Mesenchymal stem cell (in vitro differentiated cells and primary cell): ENCODE results near the gene SETD1A.
A peak's percentile ranks its signal among the peaks of the same experiment; 100 is the strongest.

Experiments
- DNase-seq: peaks from one replicate; pipeline ENCODE4 v3.0.0-alpha.2; 2013
- H2AFZ ChIP-seq: one replicate; pipeline ENCODE4 v1.6.1; 2013; ENCODE audit warnings: low read depth, mild to moderate bottlenecking, control low read depth, inconsistent platforms, low read length, moderate library complexity
- H2AK5ac ChIP-seq: 2 replicates; pipeline ENCODE4 v1.6.1; 2013; ENCODE audit warnings: low read length, moderate library complexity, mild to moderate bottlenecking, inconsistent platforms; ENCODE audit not compliant: severe bottlenecking
- H2BK120ac ChIP-seq: one replicate; pipeline ENCODE4 v1.6.1; 2013; ENCODE audit warnings: low read depth, mild to moderate bottlenecking, inconsistent platforms, low read length, moderate library complexity
- H2BK12ac ChIP-seq, 2 experiments: one replicate each; pipeline ENCODE4 v1.6.1; 2013; ENCODE audit warnings: inconsistent platforms in 2 of 2, low read length in 2 of 2, mild to moderate bottlenecking in 2 of 2, moderate library complexity in 2 of 2, control low read depth in 1 of 2
- H2BK15ac ChIP-seq: one replicate; pipeline ENCODE4 v1.6.1; 2013; ENCODE audit warnings: mild to moderate bottlenecking, low read depth, inconsistent platforms; ENCODE audit not compliant: poor library complexity, severe bottlenecking
- H2BK5ac ChIP-seq: 2 replicates; pipeline ENCODE4 v1.6.1; 2013; ENCODE audit warnings: low read depth, mild to moderate bottlenecking, low read length, control low read depth, inconsistent platforms; ENCODE audit not compliant: poor library complexity, severe bottlenecking
- H3K14ac ChIP-seq, 2 experiments: one replicate each; pipeline ENCODE4 v1.6.1; 2013; ENCODE audit warnings: inconsistent platforms in 2 of 2, low read length in 2 of 2, control low read depth in 1 of 2, mild to moderate bottlenecking in 1 of 2, moderate library complexity in 1 of 2
- H3K18ac ChIP-seq, 2 experiments: one replicate each; pipeline ENCODE4 v1.6.1; 2013; ENCODE audit warnings: inconsistent platforms in 2 of 2, low read length in 2 of 2, control low read depth in 1 of 2, low read depth in 1 of 2, mild to moderate bottlenecking in 1 of 2
- H3K23ac ChIP-seq, 2 experiments: one replicate each; pipeline ENCODE4 v1.6.1; 2013; ENCODE audit warnings: inconsistent platforms in 2 of 2, low read length in 2 of 2, mild to moderate bottlenecking in 2 of 2, moderate library complexity in 2 of 2, control low read depth in 1 of 2
- H3K27ac ChIP-seq: 2 replicates; pipeline ENCODE4 v1.5.1; 2013; ENCODE audit warnings: mild to moderate bottlenecking, moderate library complexity, low read length, control low read depth, inconsistent platforms; ENCODE audit not compliant: poor library complexity, severe bottlenecking
- H3K27me3 ChIP-seq, 2 experiments: 2 replicates each; pipeline versions ENCODE4 v1.6.1 to v1.7.0; 2013; ENCODE audit warnings: low read length in 2 of 2, mild to moderate bottlenecking in 2 of 2, moderate library complexity in 2 of 2, control low read depth in 1 of 2, inconsistent platforms in 1 of 2; ENCODE audit not compliant: control insufficient read depth in 1 of 2, insufficient read depth in 1 of 2
- H3K36me3 ChIP-seq, 2 experiments: 2 replicates each; pipeline versions ENCODE4 v1.6.1 to v1.7.0; 2013; ENCODE audit warnings: low read length in 2 of 2, control low read depth in 1 of 2, inconsistent platforms in 1 of 2, low read depth in 1 of 2, mild to moderate bottlenecking in 1 of 2; ENCODE audit not compliant: insufficient read depth in 2 of 2, control insufficient read depth in 1 of 2
- H3K4ac ChIP-seq, 2 experiments: one replicate each; pipeline ENCODE4 v1.6.1; 2013; ENCODE audit warnings: inconsistent platforms in 2 of 2, low read length in 2 of 2, mild to moderate bottlenecking in 2 of 2, moderate library complexity in 2 of 2, control low read depth in 1 of 2, low read depth in 1 of 2
- H3K4me1 ChIP-seq: 2 replicates; pipeline ENCODE4 v1.6.1; 2013; ENCODE audit warnings: low read depth, low read length, control low read depth; ENCODE audit not compliant: control insufficient read depth, insufficient read depth
- H3K4me2 ChIP-seq: 2 replicates; pipeline ENCODE4 v1.6.1; 2013; ENCODE audit warnings: low read length, mild to moderate bottlenecking, inconsistent platforms; ENCODE audit not compliant: poor library complexity, severe bottlenecking
- H3K4me3 ChIP-seq, 2 experiments: 2 replicates each; pipeline versions ENCODE4 v1.5.1 to v1.7.0; 2013; ENCODE audit warnings: low read length in 2 of 2, mild to moderate bottlenecking in 2 of 2, control low read depth in 1 of 2, low read depth in 1 of 2; ENCODE audit not compliant: insufficient read depth in 1 of 2
- H3K79me1 ChIP-seq: replicated peaks from 2 replicates; pipeline ENCODE4 v1.6.1; 2013; ENCODE audit warnings: mild to moderate bottlenecking, control low read depth, low read length, inconsistent platforms; ENCODE audit not compliant: poor library complexity, severe bottlenecking
- H3K9ac ChIP-seq: 2 replicates; pipeline ENCODE4 v1.7.0; 2013; ENCODE audit warnings: mild to moderate bottlenecking, low read length, moderate library complexity
- H3K9me3 ChIP-seq: 2 replicates; pipeline ENCODE4 v1.7.0; 2013; ENCODE audit warnings: mild to moderate bottlenecking, low read length; ENCODE audit not compliant: control insufficient read depth
- H4K8ac ChIP-seq: one replicate; pipeline ENCODE4 v1.6.1; 2013; ENCODE audit warnings: inconsistent platforms, mild to moderate bottlenecking, low read length, moderate library complexity
- H4K91ac ChIP-seq: one replicate; pipeline ENCODE4 v1.6.1; 2013; ENCODE audit warnings: mild to moderate bottlenecking, low read length, inconsistent platforms
- WGBS: methylation state at CpG from one replicate; pipeline ENCODE4 v1.1.7; 2013; ENCODE audit warnings: mixed read lengths; 5-methylcytosine and 5-hydroxymethylcytosine counted together

SETD1A gene

DNA sequence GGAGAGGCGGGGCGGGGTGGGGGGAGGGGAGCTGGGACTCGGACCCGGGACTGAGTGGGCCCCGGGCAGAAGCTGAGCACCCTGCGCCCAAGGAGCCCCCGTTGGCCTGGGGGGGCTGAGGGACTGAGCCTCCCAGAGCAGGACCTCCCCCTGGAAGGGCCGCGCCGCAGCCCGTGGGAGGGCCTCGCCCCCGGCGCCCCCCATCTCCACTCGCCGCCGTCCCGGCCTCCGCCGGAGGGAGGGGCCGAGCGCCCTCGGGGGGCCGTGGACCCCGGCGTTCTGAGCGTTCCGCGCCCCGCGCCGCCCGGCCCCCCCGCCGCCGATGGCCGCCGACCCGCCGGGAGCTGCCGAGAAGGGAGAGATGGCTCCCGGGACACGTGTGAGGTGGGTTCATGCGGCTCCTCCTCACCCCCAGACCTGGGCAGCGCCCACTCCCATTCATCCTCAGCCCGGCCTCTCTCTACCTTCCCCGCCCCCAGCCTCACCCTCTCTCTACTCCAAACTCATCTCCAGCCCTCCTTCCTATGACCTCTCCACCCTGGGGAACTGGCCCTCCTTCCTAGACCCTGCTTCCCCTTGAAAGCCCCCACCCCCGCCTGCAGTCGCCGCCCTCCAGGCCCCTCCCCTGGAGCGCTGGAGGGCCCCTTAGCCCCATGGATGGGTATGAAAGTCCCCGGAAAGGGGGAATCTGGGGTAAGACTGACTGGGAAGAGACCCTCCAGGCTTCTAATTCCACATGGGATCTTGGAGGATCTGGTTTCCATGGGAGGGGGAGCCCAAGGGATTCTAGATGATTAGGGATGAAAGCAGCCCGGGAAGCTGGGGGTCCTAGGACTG, 33.3 kb upstream of the SETD1A start:
- Histone ChIP-seq H2BK5ac (no peak overlapping the region), H2BK12ac (peak overlapping the region in 1 of 2 experiments; percentile 67), H3K18ac (peak overlapping the region; percentile 53 to 56), H4K8ac (no peak overlapping the region), H2BK15ac (peak overlapping the region; percentile 44), H3K9me3 (no peaks in the 10 kb centered on the region), H3K9ac (peak overlapping the region; percentile 80), H4K91ac (no peak overlapping the region), H3K27ac (no peak overlapping the region), H2BK120ac (peak overlapping the region; percentile 77), H3K79me1 (peaks cover 38% of the 10 kb centered on the region), H3K23ac (peak overlapping the region in 1 of 2 experiments; percentile 80), H3K4me3 (peak overlapping the region; percentile 76 to 79), H3K4me2 (peak overlapping the region; percentile 88), H3K36me3 (peaks cover 23 to 43% of the 10 kb centered on the region in 2 experiments), H3K4ac (peak overlapping the region; percentile 51 to 69), H2AK5ac (no peak overlapping the region), H2AFZ (no peak overlapping the region), H3K4me1 (peaks cover 27% of the 10 kb centered on the region), H3K14ac (peak overlapping the region; percentile 15 to 87), H3K27me3 (no peaks in the 10 kb centered on the region)
- 4% methylated on average over 16 of the region's 53 CpGs for WGBS
- DNase-seq, result no peak

DNA sequence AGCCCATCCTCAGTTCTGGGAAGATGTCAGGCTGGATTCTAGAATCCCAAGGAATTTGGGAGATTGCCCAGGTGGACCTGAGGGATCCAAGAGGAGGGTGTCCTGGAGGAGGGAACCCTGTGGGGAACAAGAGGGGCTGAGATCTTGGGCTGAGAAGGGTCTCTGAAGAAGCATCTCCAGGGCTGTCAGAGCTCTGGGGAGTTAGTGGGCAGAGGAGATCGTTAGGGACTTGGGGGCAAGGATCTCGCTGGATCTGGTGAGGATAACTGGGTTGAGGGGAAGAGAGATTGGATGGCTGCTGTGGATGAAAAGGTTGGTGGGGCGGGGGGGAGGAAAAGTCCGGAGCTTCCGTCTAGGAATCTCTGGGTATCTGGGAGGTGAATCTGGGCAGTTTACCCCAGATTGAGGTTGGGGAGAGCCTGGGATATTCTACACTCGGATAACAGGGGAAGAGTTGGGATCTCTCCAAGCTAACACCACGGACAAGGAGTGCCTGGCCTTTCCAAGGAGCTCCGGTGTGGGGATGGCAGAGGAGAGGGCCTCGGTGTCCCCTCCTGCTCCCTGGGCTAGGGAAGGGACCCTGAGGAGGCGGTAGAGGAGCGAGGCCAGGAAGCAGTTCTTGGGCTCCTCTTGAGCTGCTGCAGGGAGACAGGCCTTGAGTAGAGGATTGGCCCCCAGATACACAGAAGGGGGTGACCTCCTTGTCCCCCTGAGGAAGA, 32.5 kb upstream of the SETD1A start:
- Histone ChIP-seq H3K4ac (peak overlapping the region in 1 of 2 experiments; percentile 24), H2AFZ (no peak overlapping the region), H2BK12ac (no peak overlapping the region), H2BK15ac (no peak overlapping the region), H3K36me3 (peaks cover 25 to 48% of the 10 kb centered on the region in 2 experiments), H2AK5ac (no peak overlapping the region), H2BK120ac (no peak overlapping the region), H3K9ac (peak overlapping the region; percentile 80), H3K18ac (no peak overlapping the region), H3K4me1 (peaks cover 27% of the 10 kb centered on the region), H3K27ac (no peak overlapping the region), H3K4me2 (peak overlapping the region; percentile 88), H3K27me3 (no peaks in the 10 kb centered on the region), H4K91ac (no peak overlapping the region), H4K8ac (no peak overlapping the region), H3K79me1 (peaks cover 41% of the 10 kb centered on the region), H3K9me3 (no peaks in the 10 kb centered on the region), H2BK5ac (no peak overlapping the region), H3K4me3 (peak overlapping the region; percentile 21 to 76), H3K23ac (peak overlapping the region in 1 of 2 experiments; percentile 27), H3K14ac (peak overlapping the region in 1 of 2 experiments; percentile 15)
- DNase-seq, result no peak
- WGBS, result 78% methylated on average over 11 of the region's 11 CpGs

GRCh38 chr16:30925632-30925987, 31.9 kb upstream of the SETD1A start:
- Histone ChIP-seq H3K18ac (no peak overlapping the region), H2BK5ac (no peak overlapping the region), H2BK12ac (no peak overlapping the region), H3K27ac (no peak overlapping the region), H3K4ac (no peak overlapping the region), H3K9ac (peak overlapping the region; percentile 80), H3K4me2 (no peak overlapping the region), H3K27me3 (no peaks in the 10 kb centered on the region), H3K9me3 (no peaks in the 10 kb centered on the region), H2BK120ac (no peak overlapping the region), H3K4me1 (peaks cover 27% of the 10 kb centered on the region), H3K36me3 (peaks cover 29 to 53% of the 10 kb centered on the region in 2 experiments), H3K79me1 (peaks cover 44% of the 10 kb centered on the region), H2AFZ (no peak overlapping the region), H4K91ac (no peak overlapping the region), H4K8ac (no peak overlapping the region), H2BK15ac (no peak overlapping the region), H3K4me3 (peak overlapping the region in 1 of 2 experiments; percentile 76), H3K23ac (no peak overlapping the region), H2AK5ac (no peak overlapping the region), H3K14ac (no peak overlapping the region)
- no peak for DNase-seq
- 98% methylated on average over 26 of the region's 26 CpGs for WGBS
